ENCODE measurements around the gene ELOVL6. TPM values are rescaled to one million over a fixed set of nuclear protein-coding genes. Genes with fewer than 3 reads are reported as not detected.
A peak's percentile ranks its signal among the peaks of the same experiment; 100 is the strongest.

The ELOVL6 gene
- total RNA-seq, 1 donor from 2014 or later, result 3.6 TPM

- no peak for DNase-seq
- TF ChIP-seq, protein P1, sequence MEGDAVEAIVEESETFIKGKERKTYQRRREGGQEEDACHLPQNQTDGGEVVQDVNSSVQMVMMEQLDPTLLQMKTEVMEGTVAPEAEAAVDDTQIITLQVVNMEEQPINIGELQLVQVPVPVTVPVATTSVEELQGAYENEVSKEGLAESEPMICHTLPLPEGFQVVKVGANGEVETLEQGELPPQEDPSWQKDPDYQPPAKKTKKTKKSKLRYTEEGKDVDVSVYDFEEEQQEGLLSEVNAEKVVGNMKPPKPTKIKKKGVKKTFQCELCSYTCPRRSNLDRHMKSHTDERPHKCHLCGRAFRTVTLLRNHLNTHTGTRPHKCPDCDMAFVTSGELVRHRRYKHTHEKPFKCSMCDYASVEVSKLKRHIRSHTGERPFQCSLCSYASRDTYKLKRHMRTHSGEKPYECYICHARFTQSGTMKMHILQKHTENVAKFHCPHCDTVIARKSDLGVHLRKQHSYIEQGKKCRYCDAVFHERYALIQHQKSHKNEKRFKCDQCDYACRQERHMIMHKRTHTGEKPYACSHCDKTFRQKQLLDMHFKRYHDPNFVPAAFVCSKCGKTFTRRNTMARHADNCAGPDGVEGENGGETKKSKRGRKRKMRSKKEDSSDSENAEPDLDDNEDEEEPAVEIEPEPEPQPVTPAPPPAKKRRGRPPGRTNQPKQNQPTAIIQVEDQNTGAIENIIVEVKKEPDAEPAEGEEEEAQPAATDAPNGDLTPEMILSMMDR (IDR thresholded peaks at IDR 0.05), result no peak
- no peaks in the 10 kb centered on the region for H3K27me3 ChIP-seq (ENCODE audit: low read depth)
- intact Hi-C loops (cut with DNase I), result no loop called here
- no peaks in the 10 kb centered on the region for H3K36me3 ChIP-seq
- no peak for ATAC-seq
- no peaks in the 10 kb centered on the region for H3K4me1 ChIP-seq
- H3K9me3 ChIP-seq, result no peaks in the 10 kb centered on the region
- H3K27ac ChIP-seq, result no peak overlapping the region
- H3K4me3 ChIP-seq, result no peak overlapping the region
Observed at GRCh38 chr4:110131916-110132315, 66.5 kb downstream of the ELOVL6 start.

DNA sequence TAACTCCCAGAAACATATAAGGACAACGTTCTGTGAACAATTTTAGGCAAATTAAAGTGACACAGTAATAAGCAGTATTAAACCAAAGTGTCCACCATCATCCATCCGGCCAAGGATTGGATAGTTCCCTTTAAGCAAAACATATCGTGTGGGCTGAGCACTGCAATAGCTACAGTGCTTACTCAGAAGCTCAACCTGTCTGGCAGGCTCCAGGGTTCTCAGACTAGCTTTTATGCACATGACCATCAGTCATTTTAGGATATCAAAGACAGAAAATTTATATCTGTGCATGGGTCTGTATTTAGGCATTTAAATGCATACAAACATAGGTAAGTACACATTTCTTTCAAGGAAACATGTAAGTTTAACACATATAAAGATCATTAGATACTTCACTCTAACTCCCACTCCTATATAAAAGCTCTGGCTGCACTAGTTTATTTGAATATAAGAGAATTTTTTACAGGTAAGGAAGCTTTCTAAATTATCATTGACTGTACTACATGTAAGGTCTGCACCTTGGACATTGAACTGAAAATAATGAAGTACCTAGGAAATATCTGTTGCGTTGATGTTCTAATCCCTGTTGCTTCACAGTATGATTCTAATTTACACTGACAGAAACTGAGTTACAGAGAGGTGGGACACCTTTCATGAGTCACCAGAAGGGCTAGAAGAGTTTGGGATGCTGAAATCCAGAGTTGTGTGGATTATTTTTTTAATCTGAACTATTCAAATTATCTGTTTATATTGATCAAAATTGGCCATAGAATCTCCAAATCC lies 67.6 kb downstream of the ELOVL6 start:
- Histone ChIP-seq H3K4me3 (no peak overlapping the region), H3K4me1 (no peaks in the 10 kb centered on the region), H3K27ac (no peak overlapping the region), H3K9me3 (no peaks in the 10 kb centered on the region), H3K36me3 (no peaks in the 10 kb centered on the region), H3K27me3 (ENCODE audit: low read depth) (no peaks in the 10 kb centered on the region)
- no peak for ATAC-seq
- intact Hi-C loops (cut with DNase I), result no loop called here
- no peak for DNase-seq
- TF ChIP-seq, protein P1 (IDR thresholded peaks at IDR 0.05), result no peak

DNA sequence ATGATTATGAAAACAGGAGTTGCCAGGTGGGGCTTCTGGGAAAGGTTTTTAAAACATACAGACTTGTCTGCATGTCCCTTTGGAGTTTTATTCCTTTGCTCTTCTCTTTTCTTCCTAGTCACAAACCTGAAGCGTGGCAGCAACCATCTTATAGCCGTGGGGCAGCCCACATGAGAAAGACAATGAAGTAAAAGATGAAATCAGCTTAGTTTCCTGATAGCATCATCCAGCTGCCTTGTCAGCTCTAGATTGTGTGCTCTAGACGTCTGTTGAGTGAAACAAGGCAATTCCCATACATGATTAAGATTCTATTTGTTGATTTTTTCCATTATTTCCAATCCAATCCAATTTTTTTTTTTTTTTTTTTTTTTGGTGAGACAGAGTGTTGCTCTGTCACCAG lies 68.9 kb downstream of the ELOVL6 start:
- DNase-seq (no peak), ATAC-seq (no peak)
- H3K4me1 ChIP-seq, result no peaks in the 10 kb centered on the region
- no peaks in the 10 kb centered on the region for H3K9me3 ChIP-seq
- no peaks in the 10 kb centered on the region for H3K36me3 ChIP-seq
- TF ChIP-seq, protein P1 (IDR thresholded peaks at IDR 0.05), result no peak
- H3K27me3 ChIP-seq (ENCODE audit: low read depth), result no peaks in the 10 kb centered on the region
- intact Hi-C loops (cut with DNase I), result no loop called here
- H3K27ac ChIP-seq, result no peak overlapping the region
- no peak overlapping the region for H3K4me3 ChIP-seq

DNA sequence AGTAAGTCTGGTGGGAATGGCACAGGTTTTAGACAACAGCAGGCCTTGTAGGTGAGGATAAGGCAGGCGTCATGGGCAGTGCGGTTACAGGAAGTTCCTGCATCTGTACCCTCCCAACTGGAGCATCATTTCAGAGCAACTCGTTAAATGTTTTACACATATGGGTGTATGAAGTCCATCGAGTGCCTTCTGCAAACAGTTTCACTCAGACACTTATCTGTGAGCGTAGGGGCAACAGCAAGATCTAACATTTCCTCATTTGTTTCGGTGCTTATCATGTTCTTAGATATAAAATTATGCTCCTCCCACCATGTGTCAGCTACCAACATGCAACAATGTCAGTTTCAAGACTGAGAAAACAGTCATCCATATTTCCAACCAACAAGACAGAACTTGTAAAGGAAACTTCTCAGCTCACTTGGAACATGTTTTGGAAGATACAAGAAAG lies 69.9 kb downstream of the ELOVL6 start:
- peak; percentile 48 to 55 for ATAC-seq
- TF ChIP-seq, protein P1 (IDR thresholded peaks at IDR 0.05), result no peak
- no peaks in the 10 kb centered on the region for H3K36me3 ChIP-seq
- no peaks in the 10 kb centered on the region for H3K27me3 ChIP-seq (ENCODE audit: low read depth)
- no peak overlapping the region for H3K27ac ChIP-seq
- no peaks in the 10 kb centered on the region for H3K4me1 ChIP-seq
- no peak for DNase-seq
- H3K9me3 ChIP-seq, result no peaks in the 10 kb centered on the region
- intact Hi-C loops (cut with DNase I), result no loop called here
- H3K4me3 ChIP-seq, result no peak overlapping the region

- DNase-seq, result no peak
- Histone ChIP-seq H3K4me3 (no peak overlapping the region), H3K36me3 (no peaks in the 10 kb centered on the region), H3K4me1 (no peaks in the 10 kb centered on the region), H3K27me3 (ENCODE audit: low read depth) (no peaks in the 10 kb centered on the region), H3K27ac (no peak overlapping the region), H3K9me3 (no peaks in the 10 kb centered on the region)
- ATAC-seq, result peak; percentile 77 to 85
- TF ChIP-seq, protein P1 (IDR thresholded peaks at IDR 0.05), result no peak
- intact Hi-C loops (cut with DNase I), result no loop called here
Observed at GRCh38 chr4:110128029-110128428, 70.4 kb downstream of the ELOVL6 start.
